GM15510 (cell line): ENCODE results near the gene REPIN1.

ENCODE experiments used
- POLR2A ChIP-seq: IDR thresholded peaks from 3 replicates; pipeline ENCODE4 v1.6.1; 2011; ENCODE audit warnings: borderline replicate concordance; ENCODE audit not compliant: insufficient read length; ENCODE audit errors: extremely low read depth

Gene REPIN1

GRCh38 chr7:150398108-150398964 is 29.7 kb downstream of the REPIN1 start:
- no peak for TF ChIP-seq POLR2A

DNA sequence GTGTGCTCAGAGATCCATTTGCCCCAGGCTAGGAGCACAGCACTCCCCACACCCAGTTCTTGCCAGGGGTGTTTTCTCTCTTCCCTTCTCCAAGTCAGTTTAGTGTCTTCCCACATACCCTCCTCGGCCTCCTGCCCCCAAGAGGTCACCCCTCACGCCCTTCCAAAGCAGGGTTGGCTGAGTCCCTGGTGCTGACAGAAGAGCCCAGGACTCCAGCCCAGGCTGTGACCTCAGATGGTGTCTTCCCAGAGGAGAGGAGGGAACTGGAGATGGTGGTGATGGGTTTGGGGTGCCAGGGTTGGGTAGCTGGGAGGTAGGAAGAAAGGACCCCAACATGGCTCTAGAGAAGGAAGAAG is 30.3 kb downstream of the REPIN1 start:
- no peak for TF ChIP-seq POLR2A

- TF ChIP-seq POLR2A: no peak
These were observed 30.9 kb downstream of the REPIN1 start for GRCh38 chr7:150399421-150400007.

DNA sequence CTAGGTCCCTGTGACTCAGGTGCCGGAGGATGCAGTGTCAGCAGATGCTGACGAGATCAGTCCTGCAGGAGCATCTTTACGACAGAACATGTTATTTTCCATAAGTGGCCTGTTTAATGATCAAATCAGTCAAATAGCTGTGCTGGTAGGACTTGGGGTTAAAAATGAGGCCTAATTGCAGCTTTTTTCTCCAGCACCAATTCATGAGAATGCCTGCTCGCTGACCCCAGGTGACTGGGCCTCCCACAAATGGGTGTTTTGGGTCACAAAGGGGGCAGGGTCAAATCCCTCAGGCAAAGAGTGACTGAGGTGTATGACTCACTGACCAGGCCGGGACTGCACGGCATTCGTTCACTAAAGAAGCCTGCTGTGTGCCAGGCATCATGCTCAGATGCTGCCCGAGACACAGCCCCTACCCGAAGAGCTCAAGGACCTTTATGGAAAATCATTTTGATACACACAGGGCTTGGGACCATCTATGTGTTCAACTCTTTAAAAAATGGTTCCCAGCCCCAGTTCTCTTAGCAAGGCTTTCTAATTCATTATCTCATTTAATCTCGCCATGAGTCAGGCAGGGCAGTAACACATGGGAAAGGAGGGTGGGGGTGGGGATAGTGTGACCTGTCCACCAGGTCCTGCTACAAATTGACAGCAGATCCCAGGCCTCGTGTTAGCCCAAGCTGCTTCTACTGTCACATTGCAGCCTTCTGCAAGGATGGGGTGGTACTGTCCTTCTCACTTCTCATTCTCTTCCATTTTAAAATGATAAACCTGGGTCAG is 31.6 kb downstream of the REPIN1 start:
- TF ChIP-seq POLR2A: no peak

GRCh38 chr7:150400788-150401423 is 32.3 kb downstream of the REPIN1 start:
- TF ChIP-seq POLR2A: no peak

DNA sequence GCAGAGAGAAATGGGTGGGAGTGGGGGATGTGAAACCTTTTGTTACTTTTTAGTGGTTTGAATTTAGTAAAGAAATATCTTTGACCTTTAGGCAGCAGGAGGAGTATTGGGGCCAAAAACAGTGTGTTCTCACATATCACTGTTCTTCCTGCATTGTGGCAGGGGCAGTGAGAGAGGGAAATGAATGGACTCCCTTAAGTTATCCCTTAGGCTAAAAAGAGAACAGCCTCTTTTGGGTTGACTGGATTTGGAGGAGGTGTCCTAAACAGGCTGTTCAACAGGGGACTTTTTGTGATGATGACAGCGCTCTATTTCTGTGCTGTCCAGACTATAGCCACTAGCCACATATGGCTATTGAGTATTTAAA is 32.8 kb downstream of the REPIN1 start:
- no peak for TF ChIP-seq POLR2A

- TF ChIP-seq POLR2A: no peak
These were observed 33.4 kb downstream of the REPIN1 start for GRCh38 chr7:150401861-150402631.

DNA sequence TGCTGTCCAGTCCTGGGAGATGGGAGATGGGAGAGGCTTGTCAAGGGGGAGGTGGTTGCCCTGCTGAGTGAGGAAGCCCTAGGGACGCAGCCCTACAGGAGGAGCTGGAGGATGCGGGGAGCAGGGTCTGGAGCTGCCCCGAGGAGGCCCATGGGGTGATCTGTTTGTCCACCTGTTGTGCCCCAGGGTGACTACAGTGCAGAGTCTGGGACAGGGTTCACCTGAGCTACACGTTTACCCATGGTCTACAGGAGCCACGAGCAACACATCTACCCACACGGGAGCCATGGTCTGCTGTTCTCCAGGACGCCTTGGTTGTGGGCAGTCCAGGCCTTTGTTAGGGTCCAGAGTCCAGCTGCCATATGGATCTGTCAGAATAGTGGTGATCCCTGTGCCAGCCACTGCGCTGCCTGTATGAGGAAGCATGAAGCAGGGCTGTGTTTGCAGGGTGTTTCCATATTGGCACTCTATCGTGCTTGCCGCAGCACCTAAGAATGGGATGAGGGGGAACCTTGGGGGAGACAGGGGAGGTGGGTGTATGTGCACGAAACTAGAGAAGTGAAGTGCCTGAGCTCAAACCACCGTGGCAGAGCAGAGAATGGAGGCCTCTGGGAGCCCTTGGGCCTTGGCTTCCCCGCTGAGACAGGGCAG is 34.2 kb downstream of the REPIN1 start:
- no peak for TF ChIP-seq POLR2A

DNA sequence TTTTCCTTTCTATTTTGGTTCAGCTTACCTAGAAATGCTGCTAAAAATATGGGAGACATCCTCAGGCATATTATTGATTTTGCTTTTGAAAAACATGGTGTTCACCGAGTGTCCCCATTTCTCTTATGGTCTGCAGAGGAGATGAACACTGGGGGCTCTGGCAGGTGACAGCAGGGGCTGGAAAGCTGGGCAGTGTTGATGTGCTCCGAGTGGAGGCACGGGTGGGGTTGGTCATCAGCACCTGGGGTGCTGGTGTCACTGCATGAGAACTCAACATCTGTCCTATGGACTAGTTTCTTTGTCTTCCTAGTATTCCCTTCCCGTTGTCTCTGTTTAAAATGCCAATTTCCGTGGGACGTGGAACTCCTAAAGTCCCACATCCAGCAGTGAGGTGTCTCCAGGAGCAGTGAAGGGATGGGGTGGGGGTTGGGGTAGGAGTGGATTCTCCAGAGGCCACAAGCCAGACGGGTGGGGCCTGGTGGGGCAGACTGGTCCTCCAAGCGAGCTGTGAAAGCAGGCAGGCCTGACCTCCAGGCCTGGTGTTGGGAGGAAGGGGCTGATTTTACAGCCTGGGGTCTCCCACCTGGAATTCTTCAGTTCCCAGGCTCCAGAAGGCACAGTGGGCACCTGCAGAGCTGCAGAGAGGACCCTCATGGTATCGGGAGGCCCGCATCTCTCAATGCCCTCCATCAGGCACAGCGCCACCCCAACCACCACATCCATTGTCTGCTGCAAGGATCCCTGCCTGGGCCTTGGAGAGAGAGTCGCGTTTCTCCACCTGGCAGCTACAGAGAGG is 35.0 kb downstream of the REPIN1 start:
- no peak for TF ChIP-seq POLR2A

DNA sequence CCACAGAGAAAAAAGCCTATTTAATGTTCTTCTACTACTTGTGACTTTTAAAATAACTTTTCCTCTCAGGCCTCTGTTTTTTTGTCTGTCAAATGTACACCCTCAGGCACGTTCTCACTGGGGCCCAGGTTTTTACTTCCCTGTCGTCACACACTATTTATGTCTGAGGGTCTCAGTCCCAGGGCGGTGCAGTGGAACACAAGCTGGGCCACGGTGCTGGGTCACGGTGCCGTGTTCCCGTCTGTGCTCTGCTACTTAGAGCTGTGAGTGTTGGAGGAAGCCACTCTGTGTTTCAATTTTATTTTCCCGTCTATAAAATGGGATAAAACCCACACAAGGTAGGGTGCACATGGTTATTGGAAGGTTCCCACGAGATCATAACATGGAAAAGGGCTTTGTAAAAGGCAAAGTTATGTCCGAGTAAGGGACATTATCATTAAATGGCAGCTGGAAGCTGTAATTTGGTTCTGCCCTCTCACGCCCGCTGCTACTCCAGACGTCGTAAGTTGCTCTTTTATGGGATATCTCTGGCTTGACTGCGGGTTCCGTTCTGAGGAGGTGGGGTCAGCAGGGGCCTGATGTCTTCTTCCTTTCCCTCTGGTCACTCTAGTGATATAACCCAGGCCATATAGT is 35.7 kb downstream of the REPIN1 start:
- TF ChIP-seq POLR2A: no peak

DNA sequence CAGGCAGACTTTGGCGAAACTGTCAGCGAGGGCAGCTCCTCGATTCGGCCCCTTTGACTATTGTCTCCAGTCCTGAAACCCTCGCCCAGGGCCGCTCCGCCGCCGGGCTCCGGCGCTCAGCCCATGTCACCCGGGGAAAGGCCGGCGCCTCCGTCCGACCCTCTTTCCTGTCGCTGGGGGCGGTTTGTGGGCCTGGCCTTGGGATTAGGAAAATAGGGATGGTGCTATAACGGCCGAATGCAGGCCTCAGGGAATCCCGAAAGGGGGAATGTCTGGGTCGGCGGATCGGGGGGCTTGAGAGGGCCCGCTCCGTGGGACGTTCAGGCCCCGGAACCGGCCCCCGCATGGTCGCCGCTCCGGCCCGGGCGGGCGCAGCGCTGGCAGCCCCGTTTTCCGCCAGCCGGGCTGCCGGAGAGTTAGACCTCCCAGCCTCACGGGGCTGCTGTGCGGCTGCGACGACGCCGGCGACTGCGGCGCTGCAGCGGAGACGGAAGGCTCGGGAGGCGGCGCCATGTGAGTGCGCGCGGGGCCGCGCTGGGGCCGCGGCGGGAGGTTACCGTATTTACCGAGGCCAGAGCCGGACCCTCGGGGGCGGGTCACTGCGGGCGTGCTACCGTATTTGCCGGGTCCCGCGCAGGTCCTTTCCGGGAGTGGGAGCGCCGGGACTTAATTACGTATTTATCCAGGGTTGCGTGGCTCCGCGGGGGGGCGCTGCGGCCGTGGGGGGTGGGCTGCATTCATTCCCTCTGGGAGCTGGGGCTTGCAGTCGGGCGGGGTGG is 36.4 kb downstream of the REPIN1 start:
- peak; percentile 83 for TF ChIP-seq POLR2A
